Fibroblast of lung (primary cell): Measurements from ENCODE around the gene AMOTL2.

Experiments used
- CTCF ChIP-seq, 2 donors: IDR thresholded peaks in 1 of 2; conservative IDR thresholded peaks in 1 of 2; 1 replicate in 1 of 2; 2 replicates in 1 of 2; pipeline ENCODE4 v1.5.1; 2011 to 2012; ENCODE audit warnings: low read length in 2 of 2, control low read depth in 1 of 2, inconsistent platforms in 1 of 2, low read depth in 1 of 2, mild to moderate bottlenecking in 1 of 2
- EZH2 ChIP-seq: IDR thresholded peaks from 2 replicates; pipeline ENCODE4 v1.5.1; 2012; ENCODE audit warnings: low read length, control low read depth, mild to moderate bottlenecking; ENCODE audit errors: missing control alignments

GRCh38 chr3:134388292-134388691, 14.0 kb upstream of the AMOTL2 start:
- TF ChIP-seq CTCF (conservative IDR thresholded peaks at IDR 0.05 in 1 of 2, IDR thresholded peaks at IDR 0.05 in 1 of 2; ENCODE audit: low read depth in 1 of 2, low read length in 2 of 2) (no peak), EZH2 (no peak)
